Natural killer cell (primary cell): ENCODE measurements around the gene MYO3A. TPM values are rescaled to one million over a fixed set of nuclear protein-coding genes. Genes with fewer than 3 reads are reported as not detected.
"Not testable (repeated sequence)": the region's sequence is repeated elsewhere in the genome, so short reads cannot be mapped to it uniquely, and the experiment has no call there.

Source experiments
- ATAC-seq, 3 donors: fragments of 150-1000 bp in 2 of 3; fragments of 200-7000 bp in 1 of 3; cut with Tn5 transposase; 1 replicate in 1 of 3; 2 replicates in 2 of 3; pipeline ENCODE4 v1.10.0; 2021; ENCODE audit warnings: mild to moderate bottlenecking in 2 of 3, moderate library complexity in 2 of 3
- DNase-seq, 2 donors: peaks; one replicate each; pipeline versions ENCODE4 v3.0.0 to v3.0.0-alpha.2; 2013 to 2021; ENCODE audit warnings: mixed read lengths in 1 of 2
- H3K27ac ChIP-seq: one replicate; pipeline ENCODE4 v1.5.1; 2013; ENCODE audit warnings: mild to moderate bottlenecking, low read length
- H3K27me3 ChIP-seq: one replicate; pipeline ENCODE4 v1.6.1; 2013; ENCODE audit warnings: low read length; ENCODE audit not compliant: control insufficient read depth, insufficient read depth
- H3K36me3 ChIP-seq: one replicate; pipeline ENCODE4 v1.6.1; 2013; ENCODE audit warnings: low read length; ENCODE audit not compliant: control insufficient read depth, insufficient read depth
- H3K4me1 ChIP-seq: one replicate; pipeline ENCODE4 v1.6.1; 2013; ENCODE audit warnings: low read length; ENCODE audit not compliant: control insufficient read depth, insufficient read depth
- H3K4me3 ChIP-seq: one replicate; pipeline ENCODE4 v1.5.1; 2013; ENCODE audit warnings: low read length
- H3K9me3 ChIP-seq: one replicate; pipeline ENCODE4 v1.6.1; 2013; ENCODE audit warnings: low read length; ENCODE audit not compliant: control insufficient read depth, insufficient read depth
- H3K27ac Mint-ChIP-seq, 2 donors: one replicate each; pipeline ENCODE4 v1.8.0; 2022; ENCODE audit warnings: mild to moderate bottlenecking in 2 of 2, mixed read lengths in 2 of 2, moderate library complexity in 1 of 2
- H3K27me3 Mint-ChIP-seq, 2 donors: one replicate each; pipeline ENCODE4 v1.8.0; 2022; ENCODE audit warnings: low read depth in 2 of 2, mixed read lengths in 2 of 2
- H3K36me3 Mint-ChIP-seq: one replicate; pipeline ENCODE4 v1.8.0; 2022; ENCODE audit warnings: mixed read lengths
- H3K4me1 Mint-ChIP-seq, 2 donors: one replicate each; pipeline ENCODE4 v1.8.0; 2022; ENCODE audit warnings: mixed read lengths in 2 of 2
- H3K4me3 Mint-ChIP-seq: one replicate; pipeline ENCODE4 v1.8.0; 2022; ENCODE audit warnings: mild to moderate bottlenecking, moderate library complexity, mixed read lengths
- H3K9me3 Mint-ChIP-seq, 2 donors: one replicate each; pipeline ENCODE4 v1.8.0; 2022; ENCODE audit warnings: mixed read lengths in 2 of 2
- WGBS: methylation state at CpG from one replicate; pipeline ENCODE4 v1.1.7; 2013; ENCODE audit warnings: missing lambda C conversion rate; ENCODE audit not compliant: insufficient coverage; 5-methylcytosine and 5-hydroxymethylcytosine counted together
- intact Hi-C: fragments of 100-400 bp; cut with micrococcal nuclease; formaldehyde crosslinking; loops from one replicate; pipeline ENCODE4 v1.14.2; 2022
- total RNA-seq, 4 donors: library from RNA; stranded (reverse); fragments of 120-200 nt in 1 of 4; gene quantifications; one replicate each; pipeline versions ENCODE4 v1.2.3 to v1.2.4, GENCODE V29; 2013 to 2022
- TF ChIP-seq, protein P1 (sequence below): fragments of 200-600 bp; IDR thresholded peaks from one replicate; pipeline ENCODE4 v1.8.0; 2022; ENCODE audit warnings: antibody characterized with exemption

The MYO3A gene
- total RNA-seq, 3 donors from 2014 or later (not counting 1 experiment from before 2014, with no cell fraction given), result not detected

DNA sequence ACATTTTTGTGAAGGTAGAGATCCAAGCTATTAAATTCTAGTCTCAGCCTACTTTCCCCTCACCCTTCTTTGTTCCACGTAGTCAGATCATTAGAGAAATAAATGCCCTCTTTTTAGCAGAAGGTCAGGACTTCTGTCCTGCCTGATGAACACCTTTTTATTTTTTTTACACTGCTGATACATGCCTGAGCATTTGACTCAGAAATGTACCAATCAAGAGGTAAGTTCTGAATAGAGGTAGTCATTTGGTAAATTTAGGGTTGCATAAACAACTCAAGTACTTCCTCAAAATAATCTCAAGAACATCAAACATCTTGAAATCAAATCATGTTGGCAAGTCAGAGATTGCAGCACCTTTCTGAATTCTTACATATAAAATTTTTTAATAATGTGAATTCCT, 133.7 kb downstream of the MYO3A start:
- H3K27ac Mint-ChIP-seq, result no peak overlapping the region
- WGBS, result 87% methylated on average over 1 of the region's 1 CpG
- H3K27ac ChIP-seq, result no peak overlapping the region
- no peaks in the 10 kb centered on the region for H3K9me3 ChIP-seq
- H3K27me3 Mint-ChIP-seq, result no peaks in the 10 kb centered on the region
- no peaks in the 10 kb centered on the region for H3K4me1 ChIP-seq
- H3K36me3 ChIP-seq, result no peaks in the 10 kb centered on the region
- no peak for DNase-seq
- no peaks in the 10 kb centered on the region for H3K4me1 Mint-ChIP-seq
- H3K27me3 ChIP-seq, result no peaks in the 10 kb centered on the region
- H3K9me3 Mint-ChIP-seq, result peaks cover 0 to 2% of the 10 kb centered on the region in 2 donors
- no peak for ATAC-seq
- no peaks in the 10 kb centered on the region for H3K36me3 Mint-ChIP-seq
- TF ChIP-seq, protein P1, sequence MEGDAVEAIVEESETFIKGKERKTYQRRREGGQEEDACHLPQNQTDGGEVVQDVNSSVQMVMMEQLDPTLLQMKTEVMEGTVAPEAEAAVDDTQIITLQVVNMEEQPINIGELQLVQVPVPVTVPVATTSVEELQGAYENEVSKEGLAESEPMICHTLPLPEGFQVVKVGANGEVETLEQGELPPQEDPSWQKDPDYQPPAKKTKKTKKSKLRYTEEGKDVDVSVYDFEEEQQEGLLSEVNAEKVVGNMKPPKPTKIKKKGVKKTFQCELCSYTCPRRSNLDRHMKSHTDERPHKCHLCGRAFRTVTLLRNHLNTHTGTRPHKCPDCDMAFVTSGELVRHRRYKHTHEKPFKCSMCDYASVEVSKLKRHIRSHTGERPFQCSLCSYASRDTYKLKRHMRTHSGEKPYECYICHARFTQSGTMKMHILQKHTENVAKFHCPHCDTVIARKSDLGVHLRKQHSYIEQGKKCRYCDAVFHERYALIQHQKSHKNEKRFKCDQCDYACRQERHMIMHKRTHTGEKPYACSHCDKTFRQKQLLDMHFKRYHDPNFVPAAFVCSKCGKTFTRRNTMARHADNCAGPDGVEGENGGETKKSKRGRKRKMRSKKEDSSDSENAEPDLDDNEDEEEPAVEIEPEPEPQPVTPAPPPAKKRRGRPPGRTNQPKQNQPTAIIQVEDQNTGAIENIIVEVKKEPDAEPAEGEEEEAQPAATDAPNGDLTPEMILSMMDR, result no peak
- no peak overlapping the region for H3K4me3 ChIP-seq
- intact Hi-C loops, result no loop called here
- no peak overlapping the region for H3K4me3 Mint-ChIP-seq

DNA sequence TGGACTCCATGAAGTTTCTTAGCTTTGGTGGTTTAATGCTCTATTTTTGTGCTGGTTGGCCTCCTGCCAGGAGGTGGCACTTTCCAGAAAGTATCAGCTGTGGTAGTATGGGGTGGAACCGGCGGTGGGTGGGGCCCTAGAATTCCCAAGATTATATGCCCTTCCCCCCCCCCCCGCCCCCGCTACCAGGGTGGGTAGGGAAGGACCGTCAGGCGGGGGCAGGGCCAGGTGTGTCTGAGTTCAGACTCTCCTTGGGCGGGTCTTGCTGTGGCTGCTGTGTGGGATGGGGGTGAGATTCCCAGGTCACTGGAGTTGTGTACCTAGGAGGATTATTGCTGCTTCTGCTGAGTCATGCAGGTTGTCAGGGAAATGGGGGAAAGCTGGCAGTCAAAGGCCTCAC, 146.9 kb downstream of the MYO3A start:
- H3K9me3 ChIP-seq, H3K4me1 Mint-ChIP-seq, ATAC-seq, H3K36me3 ChIP-seq, H3K9me3 Mint-ChIP-seq, intact Hi-C loops, H3K36me3 Mint-ChIP-seq, H3K4me1 ChIP-seq, H3K27ac ChIP-seq, DNase-seq, H3K27me3 Mint-ChIP-seq, H3K27ac Mint-ChIP-seq, H3K27me3 ChIP-seq, H3K4me3 Mint-ChIP-seq, H3K4me3 ChIP-seq: not testable (repeated sequence)
- 96% methylated on average over 3 of the region's 7 CpGs for WGBS

DNA sequence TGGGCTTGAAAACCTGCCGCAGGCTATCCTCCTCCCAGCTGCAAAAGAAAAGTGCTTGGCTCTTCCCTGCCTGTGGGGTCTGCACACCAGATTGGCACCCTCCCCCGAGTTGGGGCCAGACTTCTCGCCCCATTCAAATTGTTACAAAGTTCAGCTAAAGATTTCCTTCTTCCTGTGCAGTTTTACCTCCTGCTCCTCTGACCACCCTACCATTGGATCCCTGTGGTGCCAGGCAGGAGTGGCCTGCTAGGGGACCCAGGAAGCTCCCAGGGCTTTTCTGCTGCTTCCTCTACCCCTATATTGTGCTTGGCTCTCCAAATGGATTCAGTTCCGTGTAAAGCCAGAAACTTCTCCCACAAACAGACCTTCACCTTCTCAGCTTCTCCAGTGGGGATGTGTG, 147.4 kb downstream of the MYO3A start:
- TF ChIP-seq, protein P1, result no peak
- no peak overlapping the region for H3K27ac Mint-ChIP-seq

DNA sequence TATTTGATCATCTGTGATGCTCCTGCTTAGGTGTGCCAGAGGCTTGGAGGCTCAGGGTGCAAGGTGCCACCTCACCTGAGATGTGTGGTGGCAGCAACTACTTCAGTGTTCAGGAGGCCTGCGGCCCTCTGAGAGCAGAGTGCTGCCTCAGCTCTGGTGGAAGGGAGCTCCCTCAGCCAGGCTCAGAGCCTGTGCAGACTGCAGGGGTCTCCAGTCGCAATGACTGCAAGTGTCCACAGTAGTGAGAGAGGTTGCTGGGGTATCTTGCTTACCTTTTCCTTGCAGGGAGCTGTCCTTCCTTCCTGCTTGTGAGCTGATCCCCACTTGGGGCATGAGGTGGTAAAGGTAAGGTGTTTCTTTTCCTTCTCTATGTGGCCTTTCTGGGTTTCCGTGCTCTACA, 151.5 kb downstream of the MYO3A start:
- Histone ChIP-seq H3K4me3 (no peak overlapping the region), H3K27ac (no peak overlapping the region), H3K9me3 (no peaks in the 10 kb centered on the region), H3K36me3 (no peaks in the 10 kb centered on the region), H3K27me3 (no peaks in the 10 kb centered on the region), H3K4me1 (no peaks in the 10 kb centered on the region)
- peaks cover 2% of the 10 kb centered on the region in 2 donors for H3K9me3 Mint-ChIP-seq
- no peaks in the 10 kb centered on the region for H3K36me3 Mint-ChIP-seq
- no peak overlapping the region for H3K27ac Mint-ChIP-seq
- ATAC-seq (no peak), DNase-seq (no peak)
- H3K4me1 Mint-ChIP-seq, result no peaks in the 10 kb centered on the region
- intact Hi-C loops, result no loop called here
- peaks cover 7 to 8% of the 10 kb centered on the region in 2 donors for H3K27me3 Mint-ChIP-seq
- WGBS, result 82% methylated on average over 3 of the region's 3 CpGs
- TF ChIP-seq, protein P1, result no peak
- H3K4me3 Mint-ChIP-seq, result no peak overlapping the region

More for the DNA sequence above, 147.4 kb downstream of the MYO3A start:
- no peak overlapping the region for H3K27ac ChIP-seq
- intact Hi-C loops, result no loop called here
- H3K4me1 ChIP-seq, result no peaks in the 10 kb centered on the region
- ATAC-seq (no peak), DNase-seq (no peak)
- no peaks in the 10 kb centered on the region for H3K27me3 ChIP-seq
- no peaks in the 10 kb centered on the region for H3K36me3 ChIP-seq
- no peak overlapping the region for H3K4me3 ChIP-seq
- H3K4me3 Mint-ChIP-seq, result no peak overlapping the region
- peaks cover 7 to 8% of the 10 kb centered on the region in 2 donors for H3K27me3 Mint-ChIP-seq
- no peaks in the 10 kb centered on the region for H3K9me3 ChIP-seq
- H3K36me3 Mint-ChIP-seq, result no peaks in the 10 kb centered on the region
- H3K9me3 Mint-ChIP-seq, result peaks cover 5 to 7% of the 10 kb centered on the region in 2 donors
- WGBS, result 91% methylated on average over 3 of the region's 4 CpGs
- no peaks in the 10 kb centered on the region for H3K4me1 Mint-ChIP-seq
